GM12878 (cell line): ENCODE measurements around the gene STX1A. TPM values are rescaled to one million over a fixed set of nuclear protein-coding genes. Genes with fewer than 3 reads are reported as not detected.

Experiments
- ATAC-seq: fragments of 200-7000 bp; cut with Tn5 transposase; 3 replicates; pipeline ENCODE4 v1.9.1; 2020; ENCODE audit warnings: mild to moderate bottlenecking, moderate library complexity
- BruUV-seq: library from RNA; stranded (reverse); fragments of 400-500 nt; replicated peaks from 2 replicates; lab custom pipeline; 2021; lab: Mats Ljungman, UMichigan
- CTCF ChIA-PET: fragments of 300-600 bp; sonication (Branson Sonifier 250); formaldehyde crosslinking; extraction: SDS; loops from one replicate; lab custom pipeline; 2021; ENCODE audit warnings: inconsistent platforms; lab: Yijun Ruan, JAX
- POLR2A ChIA-PET: fragments of 350-600 bp; formaldehyde crosslinking; extraction: SDS; loops from one replicate; lab custom pipeline; 2021; ENCODE audit warnings: inconsistent platforms; lab: Charles Lee
- RAD21 ChIA-PET: fragments of 300-600 bp; sonication (Branson Sonifier 250); formaldehyde crosslinking; loops from one replicate; lab custom pipeline; 2023; ENCODE audit warnings: antibody characterized with exemption; ENCODE audit not compliant: unreplicated experiment; lab: Charles Lee
- SMC1A ChIA-PET: fragments of 300-600 bp; sonication (Branson Sonifier 250); formaldehyde crosslinking; loops from one replicate; lab custom pipeline; 2023; ENCODE audit not compliant: unreplicated experiment, uncharacterized antibody; lab: Charles Lee
- DNase-seq: peaks from one replicate; pipeline ENCODE4 v3.0.0-alpha.2; 2011; ENCODE audit warnings: low read depth, low spot score
- FAIRE-seq: peaks from 3 replicates; lab custom pipeline; 2011; peaks lifted over from hg19 to GRCh38; lab: Jason Lieb, UNC
- H2AFZ ChIP-seq: 2 replicates; pipeline ENCODE4 v1.6.0; 2011; ENCODE audit warnings: low read depth, low read length, control low read depth; ENCODE audit not compliant: control insufficient read depth
- H3K27ac ChIP-seq: 2 replicates; pipeline ENCODE4 v1.5.1; 2011; ENCODE audit warnings: control low read depth; ENCODE audit not compliant: control insufficient read depth, insufficient read depth
- H3K27me3 ChIP-seq, 2 experiments: replicated peaks in 1 of 2; 2 replicates each; pipeline versions ENCODE4 v1.6.0 to v1.6.1; 2011; ENCODE audit warnings: low read length in 1 of 2; ENCODE audit not compliant: control insufficient read depth in 2 of 2, insufficient read depth in 2 of 2
- H3K36me3 ChIP-seq, 2 experiments: 2 replicates each; pipeline ENCODE4 v1.5.1; 2011; ENCODE audit warnings: low read length in 1 of 2; ENCODE audit not compliant: control insufficient read depth in 2 of 2, insufficient read depth in 2 of 2
- H3K4me1 ChIP-seq: 2 replicates; pipeline ENCODE4 v1.6.1; 2011; ENCODE audit warnings: mild to moderate bottlenecking, low read length, moderate library complexity, mixed read lengths; ENCODE audit not compliant: control insufficient read depth, insufficient read depth
- H3K4me2 ChIP-seq: 2 replicates; pipeline ENCODE4 v1.6.0; 2011; ENCODE audit warnings: control low read depth; ENCODE audit not compliant: control insufficient read depth, insufficient read depth
- H3K4me3 ChIP-seq: fragments of 200-600 bp; sonication (generic); 2 replicates; pipeline ENCODE4 v1.5.1; 2016
- H3K79me2 ChIP-seq: 2 replicates; pipeline ENCODE4 v1.6.0; 2011; ENCODE audit warnings: low read length; ENCODE audit not compliant: control insufficient read depth, insufficient read depth
- H3K9ac ChIP-seq: 2 replicates; pipeline ENCODE4 v1.8.0; 2011; ENCODE audit warnings: low read length, control low read depth, mixed read lengths; ENCODE audit not compliant: control insufficient read depth, insufficient read depth
- H3K9me3 ChIP-seq: replicated peaks from 3 replicates; pipeline ENCODE4 v1.5.1; 2011; ENCODE audit warnings: mild to moderate bottlenecking, low read length; ENCODE audit not compliant: control insufficient read depth, insufficient read depth
- H4K20me1 ChIP-seq: 2 replicates; pipeline ENCODE4 v1.6.0; 2011; ENCODE audit not compliant: control insufficient read depth, insufficient read depth
- ATF7 ChIP-seq: fragments of 450-650 bp; IDR thresholded peaks from 2 replicates; pipeline ENCODE4 v1.6.1; 2016; ENCODE audit warnings: low read depth, mild to moderate bottlenecking
- BHLHE40 ChIP-seq, 2 experiments: fragments of 450-650 bp in 1 of 2; IDR thresholded peaks; 2 replicates each; pipeline ENCODE4 v1.6.1; 2011 to 2017; ENCODE audit warnings: low read depth in 2 of 2, borderline replicate concordance in 1 of 2, improper control_type of control experiment in 1 of 2, low read length in 1 of 2, mild to moderate bottlenecking in 1 of 2
- CBFB ChIP-seq: IDR thresholded peaks from 2 replicates; pipeline ENCODE4 v1.6.1; 2016; ENCODE audit warnings: antibody characterized with exemption, low read depth
- CBX5 ChIP-seq: sonication (generic); IDR thresholded peaks from 2 replicates; pipeline ENCODE4 v1.6.1; 2016; ENCODE audit warnings: low read depth, moderate library complexity, mild to moderate bottlenecking, inconsistent platforms
- CREM ChIP-seq: IDR thresholded peaks from 2 replicates; pipeline ENCODE4 v1.6.1; 2014; ENCODE audit warnings: antibody characterized with exemption, low read depth
- JUNB ChIP-seq: IDR thresholded peaks from 2 replicates; pipeline ENCODE4 v1.6.1; 2016; ENCODE audit warnings: antibody characterized with exemption, mild to moderate bottlenecking
- MTA2 ChIP-seq: fragments of 450-650 bp; IDR thresholded peaks from 2 replicates; pipeline ENCODE4 v1.6.1; 2016; ENCODE audit warnings: low read depth, mild to moderate bottlenecking, moderate library complexity
- MTA3 ChIP-seq: IDR thresholded peaks from 2 replicates; pipeline ENCODE4 v1.6.1; 2012; ENCODE audit warnings: low read length, inconsistent platforms, borderline replicate concordance
- MYC ChIP-seq: IDR thresholded peaks from 2 replicates; pipeline ENCODE4 v1.6.1; 2011; ENCODE audit warnings: mild to moderate bottlenecking, low read length, moderate library complexity, inconsistent platforms; ENCODE audit not compliant: insufficient read depth, insufficient replicate concordance, insufficient read length, severe bottlenecking
- NFYA ChIP-seq: IDR thresholded peaks from 2 replicates; pipeline ENCODE4 v1.6.1; 2011; ENCODE audit warnings: low read depth, mild to moderate bottlenecking, low read length, improper control_type of control experiment, borderline replicate concordance
- NFYB ChIP-seq: IDR thresholded peaks from 2 replicates; pipeline ENCODE4 v1.6.1; 2011; ENCODE audit warnings: low read depth, mild to moderate bottlenecking, low read length, improper control_type of control experiment, moderate library complexity; ENCODE audit not compliant: insufficient read depth
- NR2C1 ChIP-seq: fragments of 450-650 bp; IDR thresholded peaks from 2 replicates; pipeline ENCODE4 v1.6.1; 2017; ENCODE audit warnings: antibody characterized with exemption, mild to moderate bottlenecking, moderate library complexity
- PAX8 ChIP-seq: fragments of 450-650 bp; IDR thresholded peaks from 2 replicates; pipeline ENCODE4 v1.6.1; 2017; ENCODE audit warnings: mild to moderate bottlenecking, moderate library complexity
- STAT3 ChIP-seq: IDR thresholded peaks from 2 replicates; pipeline ENCODE4 v1.6.1; 2011; ENCODE audit warnings: low read depth, low read length, improper control_type of control experiment
- TCF12 ChIP-seq: IDR thresholded peaks from 2 replicates; pipeline ENCODE4 v1.6.1; 2011; ENCODE audit warnings: low read depth, mild to moderate bottlenecking, low read length
- ZNF384 ChIP-seq: IDR thresholded peaks from 2 replicates; pipeline ENCODE4 v1.6.1; 2012; ENCODE audit warnings: low read depth, mild to moderate bottlenecking, low read length, improper control_type of control experiment, borderline replicate concordance
- WGBS: methylation state at CpG from one replicate; pipeline ENCODE4 v1.1.6; 2016; ENCODE audit warnings: low lambda C conversion rate; ENCODE audit not compliant: insufficient replicate concordance, insufficient coverage; ENCODE audit errors: missing lambda C conversion rate; 5-methylcytosine and 5-hydroxymethylcytosine counted together
- in situ Hi-C: fragments of 300-500 bp; cut with MboI; formaldehyde crosslinking; loops from 9 replicates; pipeline ENCODE4 v1.14.3; 2018; ENCODE audit warnings: mixed read lengths
- intact Hi-C: fragments of 100-400 bp; cut with micrococcal nuclease; formaldehyde crosslinking; loops from one replicate; pipeline ENCODE4 v1.14.2; 2022; ENCODE audit not compliant: unreplicated experiment
- polyA plus RNA-seq, 11 experiments: library from polyadenylated mRNA; depleted of rRNA in 4 of 11; unstranded in 6 of 11; stranded (reverse) in 5 of 11; fragments of >200 nt; fragmentation: Nextera tagmentation in 4 of 11; fragmentation: Illumina TruSeq in 1 of 11; extraction: Ambion mirVana in 4 of 11; extraction: Trizol in 1 of 11; gene quantifications; 1 replicate in 1 of 11; 2 replicates in 10 of 11; pipeline versions ENCODE4 v1.2.1 to v1.2.3, GENCODE V29; 2011 to 2016; ENCODE audit warnings: inconsistent platforms in 2 of 11, missing spikeins in 2 of 11, low read depth in 1 of 11
- total RNA-seq, 4 experiments: library from RNA; depleted of rRNA in 3 of 4; stranded (reverse); fragments of >200 nt in 3 of 4; fragmentation: Illumina TruSeq in 1 of 4; extraction: Trizol in 1 of 4; gene quantifications; 2 replicates each; pipeline versions ENCODE4 v1.2.1 to v1.2.3, GENCODE V29; 2013 to 2021
- TF ChIP-seq, protein P1 (sequence below): fragments of 450-650 bp; IDR thresholded peaks from 2 replicates; pipeline ENCODE4 v1.6.1; 2017; ENCODE audit warnings: borderline replicate concordance
- TF ChIP-seq, protein P2 (sequence below): IDR thresholded peaks from 2 replicates; pipeline ENCODE4 v1.6.1; 2011; ENCODE audit warnings: low read depth, mild to moderate bottlenecking, low read length, moderate library complexity, borderline replicate concordance; ENCODE audit errors: extremely low read depth
- TF ChIP-seq, protein P3 (sequence below): fragments of 450-650 bp; IDR thresholded peaks from 2 replicates; pipeline ENCODE4 v1.6.1; 2014; ENCODE audit warnings: mild to moderate bottlenecking

Gene STX1A
- total and polyA plus RNA-seq, 10 of the 15 experiments (the other 5 are each of a cell fraction or from before 2014, with no cell fraction given) = 0.15 to 5.3 (median 2.5) TPM

DNA sequence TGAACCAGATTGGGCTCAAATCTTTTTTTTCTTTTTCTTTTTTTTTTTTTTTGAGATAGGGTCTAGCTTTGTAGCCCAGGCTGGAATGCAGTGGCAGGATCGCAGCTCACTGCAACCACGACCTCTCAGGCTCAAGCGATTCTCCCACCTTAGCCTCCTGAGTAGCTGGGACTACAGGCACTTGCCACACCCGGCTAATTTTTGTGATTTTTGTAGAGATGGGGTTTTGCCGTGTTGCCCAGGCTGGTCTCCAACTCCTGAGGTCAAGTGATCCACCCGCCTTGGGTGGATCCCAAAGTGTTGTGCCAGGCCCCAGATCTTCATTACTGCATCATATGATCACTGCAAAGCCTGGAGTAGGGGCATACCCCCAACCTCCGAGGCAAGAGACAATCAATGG, 39.0 kb downstream of the STX1A start:
- Histone ChIP-seq H3K27me3 (no peaks in the 10 kb centered on the region), H3K4me2 (no peak overlapping the region), H3K4me1 (peaks cover 12% of the 10 kb centered on the region), H3K36me3 (peaks cover 2 to 3% of the 10 kb centered on the region in 2 experiments; a peak in 2 of 4 replicates), H2AFZ (no peak overlapping the region), H3K9me3 (no peaks in the 10 kb centered on the region; the same call in 2 of the 3 replicates), H3K9ac (no peak overlapping the region), H4K20me1 (no peaks in the 10 kb centered on the region; the same call in 1 of the 2 replicates), H3K27ac (no peak overlapping the region), H3K79me2 (peaks cover 43% of the 10 kb centered on the region), H3K4me3 (no peak overlapping the region)
- no peak for FAIRE-seq
- DNase-seq = no peak
- RAD21 ChIA-PET = no interaction called here
- no TSS peak for BruUV-seq
- in situ Hi-C loops (no loop called here), intact Hi-C loops (loop anchor here (10.0 kb wide), 1 partner anchor 156 kb away; the partner anchor contains the start of gene BAZ1B)
- ATAC-seq = no peak
- no peak for TF ChIP-seq CBX5
- no peak for TF ChIP-seq BHLHE40 (IDR thresholded peaks at IDR 0.05; ENCODE audit: borderline replicate concordance in 1 of 2, low read depth in 2 of 2, low read length in 1 of 2)
- no peak for TF ChIP-seq JUNB
- no peak for TF ChIP-seq NFYB
- TF ChIP-seq PAX8 = no peak
- no peak for TF ChIP-seq ATF7
- no peak for TF ChIP-seq ZNF384
- TF ChIP-seq STAT3 = no peak
- TF ChIP-seq CREM = no peak
- TF ChIP-seq, protein P1, sequence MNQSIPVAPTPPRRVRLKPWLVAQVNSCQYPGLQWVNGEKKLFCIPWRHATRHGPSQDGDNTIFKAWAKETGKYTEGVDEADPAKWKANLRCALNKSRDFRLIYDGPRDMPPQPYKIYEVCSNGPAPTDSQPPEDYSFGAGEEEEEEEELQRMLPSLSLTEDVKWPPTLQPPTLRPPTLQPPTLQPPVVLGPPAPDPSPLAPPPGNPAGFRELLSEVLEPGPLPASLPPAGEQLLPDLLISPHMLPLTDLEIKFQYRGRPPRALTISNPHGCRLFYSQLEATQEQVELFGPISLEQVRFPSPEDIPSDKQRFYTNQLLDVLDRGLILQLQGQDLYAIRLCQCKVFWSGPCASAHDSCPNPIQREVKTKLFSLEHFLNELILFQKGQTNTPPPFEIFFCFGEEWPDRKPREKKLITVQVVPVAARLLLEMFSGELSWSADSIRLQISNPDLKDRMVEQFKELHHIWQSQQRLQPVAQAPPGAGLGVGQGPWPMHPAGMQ = no peak
- TF ChIP-seq NFYA = no peak
- TF ChIP-seq TCF12 = no peak
- TF ChIP-seq, protein P2, sequence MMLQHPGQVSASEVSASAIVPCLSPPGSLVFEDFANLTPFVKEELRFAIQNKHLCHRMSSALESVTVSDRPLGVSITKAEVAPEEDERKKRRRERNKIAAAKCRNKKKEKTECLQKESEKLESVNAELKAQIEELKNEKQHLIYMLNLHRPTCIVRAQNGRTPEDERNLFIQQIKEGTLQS = no peak
- no peak for TF ChIP-seq MTA3
- TF ChIP-seq, protein P3, sequence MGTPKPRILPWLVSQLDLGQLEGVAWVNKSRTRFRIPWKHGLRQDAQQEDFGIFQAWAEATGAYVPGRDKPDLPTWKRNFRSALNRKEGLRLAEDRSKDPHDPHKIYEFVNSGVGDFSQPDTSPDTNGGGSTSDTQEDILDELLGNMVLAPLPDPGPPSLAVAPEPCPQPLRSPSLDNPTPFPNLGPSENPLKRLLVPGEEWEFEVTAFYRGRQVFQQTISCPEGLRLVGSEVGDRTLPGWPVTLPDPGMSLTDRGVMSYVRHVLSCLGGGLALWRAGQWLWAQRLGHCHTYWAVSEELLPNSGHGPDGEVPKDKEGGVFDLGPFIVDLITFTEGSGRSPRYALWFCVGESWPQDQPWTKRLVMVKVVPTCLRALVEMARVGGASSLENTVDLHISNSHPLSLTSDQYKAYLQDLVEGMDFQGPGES = no peak
- no peak for TF ChIP-seq CBFB
- no peak for TF ChIP-seq MTA2
- no peak for TF ChIP-seq NR2C1
- TF ChIP-seq MYC = no peak
- 93% methylated on average over 7 of the region's 7 CpGs for WGBS
- CTCF ChIA-PET = interaction anchor here (1.3 kb wide), 1 partner anchor 74 kb away, joined by 4 read pairs; no protein-coding TSS in a partner anchor
- SMC1A ChIA-PET = no interaction called here
- POLR2A ChIA-PET = interaction anchor here (0.6 kb wide), 1 partner anchor 267 kb away, joined by 3 read pairs; no protein-coding TSS in a partner anchor
